PFSK-1 (cell line): ENCODE measurements around the gene ZNF101.

Source experiments
- FOXP2 ChIP-seq: optimal IDR thresholded peaks from 2 replicates; pipeline ENCODE3; 2011; ENCODE audit warnings: borderline replicate concordance, control low read depth, inconsistent platforms; ENCODE audit not compliant: insufficient read depth; ENCODE audit errors: extremely low read length, extremely low read depth
- POLR2AphosphoS5 ChIP-seq: IDR thresholded peaks from 2 replicates; pipeline ENCODE4 v1.6.1; 2012; ENCODE audit warnings: low read depth, mild to moderate bottlenecking, control low read depth, low read length, moderate library complexity
- SIN3A ChIP-seq: IDR thresholded peaks from 2 replicates; pipeline ENCODE4 v1.6.1; 2012; ENCODE audit warnings: mild to moderate bottlenecking, low read length, moderate library complexity, borderline replicate concordance; ENCODE audit not compliant: insufficient read depth
- TAF1 ChIP-seq: IDR thresholded peaks from 2 replicates; pipeline ENCODE4 v1.6.1; 2012; ENCODE audit warnings: low read length, control low read depth, borderline replicate concordance; ENCODE audit not compliant: insufficient read depth
- TF ChIP-seq, protein P1 (sequence below), 2 experiments: IDR thresholded peaks; 2 replicates each; pipeline versions ENCODE4 v1.6.1 to v1.8.0; 2011 to 2012; ENCODE audit warnings: low read depth in 2 of 2, low read length in 2 of 2, control low read depth in 1 of 2, inconsistent platforms in 1 of 2, mild to moderate bottlenecking in 1 of 2, moderate library complexity in 1 of 2; ENCODE audit not compliant: insufficient read depth in 1 of 2

The ZNF101 gene

DNA sequence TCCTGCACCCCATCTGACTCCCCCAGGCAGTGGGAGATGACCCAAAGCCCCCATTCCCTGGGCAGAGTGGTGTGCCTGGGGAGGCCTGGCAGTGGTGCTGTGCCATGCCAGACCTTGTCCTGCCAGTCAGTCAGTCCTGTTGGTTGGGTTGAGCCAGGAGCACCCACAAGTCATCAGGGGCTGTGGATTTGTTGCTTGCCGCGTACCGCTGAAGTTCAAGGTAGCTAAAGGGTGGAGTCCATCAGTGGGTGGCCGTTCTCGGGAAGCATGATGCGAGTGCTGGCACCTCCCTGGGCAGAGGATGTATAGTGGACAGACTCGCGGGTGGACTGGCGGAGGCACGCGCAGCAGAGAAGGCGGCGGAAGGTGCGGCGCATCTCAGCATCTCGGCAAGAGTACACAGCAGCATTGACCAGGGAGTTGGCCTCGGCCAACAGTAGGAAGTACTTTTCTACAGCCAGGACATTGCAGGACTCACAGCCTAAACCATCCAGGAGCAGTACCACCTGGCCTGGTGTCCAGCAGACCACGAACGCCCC, 44.5 kb upstream of the ZNF101 start:
- TF ChIP-seq FOXP2 (no peak), POLR2AphosphoS5 (no peak), TAF1 (no peak), SIN3A (no peak)
- TF ChIP-seq, protein P1, sequence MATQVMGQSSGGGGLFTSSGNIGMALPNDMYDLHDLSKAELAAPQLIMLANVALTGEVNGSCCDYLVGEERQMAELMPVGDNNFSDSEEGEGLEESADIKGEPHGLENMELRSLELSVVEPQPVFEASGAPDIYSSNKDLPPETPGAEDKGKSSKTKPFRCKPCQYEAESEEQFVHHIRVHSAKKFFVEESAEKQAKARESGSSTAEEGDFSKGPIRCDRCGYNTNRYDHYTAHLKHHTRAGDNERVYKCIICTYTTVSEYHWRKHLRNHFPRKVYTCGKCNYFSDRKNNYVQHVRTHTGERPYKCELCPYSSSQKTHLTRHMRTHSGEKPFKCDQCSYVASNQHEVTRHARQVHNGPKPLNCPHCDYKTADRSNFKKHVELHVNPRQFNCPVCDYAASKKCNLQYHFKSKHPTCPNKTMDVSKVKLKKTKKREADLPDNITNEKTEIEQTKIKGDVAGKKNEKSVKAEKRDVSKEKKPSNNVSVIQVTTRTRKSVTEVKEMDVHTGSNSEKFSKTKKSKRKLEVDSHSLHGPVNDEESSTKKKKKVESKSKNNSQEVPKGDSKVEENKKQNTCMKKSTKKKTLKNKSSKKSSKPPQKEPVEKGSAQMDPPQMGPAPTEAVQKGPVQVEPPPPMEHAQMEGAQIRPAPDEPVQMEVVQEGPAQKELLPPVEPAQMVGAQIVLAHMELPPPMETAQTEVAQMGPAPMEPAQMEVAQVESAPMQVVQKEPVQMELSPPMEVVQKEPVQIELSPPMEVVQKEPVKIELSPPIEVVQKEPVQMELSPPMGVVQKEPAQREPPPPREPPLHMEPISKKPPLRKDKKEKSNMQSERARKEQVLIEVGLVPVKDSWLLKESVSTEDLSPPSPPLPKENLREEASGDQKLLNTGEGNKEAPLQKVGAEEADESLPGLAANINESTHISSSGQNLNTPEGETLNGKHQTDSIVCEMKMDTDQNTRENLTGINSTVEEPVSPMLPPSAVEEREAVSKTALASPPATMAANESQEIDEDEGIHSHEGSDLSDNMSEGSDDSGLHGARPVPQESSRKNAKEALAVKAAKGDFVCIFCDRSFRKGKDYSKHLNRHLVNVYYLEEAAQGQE (IDR thresholded peaks at IDR 0.05; ENCODE audit: insufficient read depth in 1 of 2, low read depth in 2 of 2, low read length in 2 of 2): no peak

DNA sequence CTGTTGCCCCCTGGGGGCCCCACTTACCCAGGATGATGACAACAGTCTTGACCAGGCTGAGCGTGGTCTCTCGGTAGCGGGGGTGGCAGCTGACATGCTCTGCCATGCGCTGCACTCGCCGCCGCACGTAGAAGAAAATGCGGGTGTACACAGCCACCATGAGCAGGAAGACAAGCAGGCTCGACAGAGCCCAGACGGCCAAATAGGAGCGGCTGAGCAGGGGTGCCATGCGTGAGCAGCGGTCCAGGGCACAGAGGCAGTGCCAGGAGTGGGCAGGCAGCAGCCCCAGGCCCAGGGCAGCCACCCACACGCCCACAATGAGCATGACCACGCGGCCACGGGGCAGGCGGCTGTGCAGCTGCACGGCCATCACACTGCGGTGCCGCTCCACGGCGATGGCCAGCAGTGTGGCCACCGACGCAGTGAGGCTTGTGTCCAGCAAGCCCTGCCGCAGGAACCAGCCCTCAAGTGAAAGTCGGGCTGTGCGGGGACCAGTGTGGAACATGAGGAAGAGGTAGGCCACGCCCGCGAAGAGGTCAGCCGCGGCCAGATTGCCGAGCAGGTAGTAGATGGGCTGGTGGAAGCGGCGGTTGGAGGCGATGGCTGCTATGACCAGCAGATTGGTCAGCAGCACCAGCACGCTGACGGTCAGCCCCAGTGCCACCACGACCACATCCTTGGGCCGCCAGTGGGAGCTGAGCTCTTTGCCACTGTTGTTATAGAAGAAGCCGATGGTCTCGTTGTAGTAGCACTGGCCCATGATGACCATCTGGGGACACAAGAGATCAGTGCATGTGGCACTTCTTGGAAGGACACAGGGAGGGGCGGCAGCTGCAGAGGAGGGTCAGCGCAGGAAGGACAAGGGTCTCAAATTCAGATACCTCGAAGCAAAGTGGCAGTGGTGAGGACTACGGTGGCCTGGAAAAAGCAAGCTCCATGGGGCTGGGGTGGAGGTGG, 41.8 kb upstream of the ZNF101 start:
- TF ChIP-seq TAF1 (no peak), POLR2AphosphoS5 (no peak), FOXP2 (no peak), SIN3A (no peak)
- TF ChIP-seq, protein P1 (IDR thresholded peaks at IDR 0.05; ENCODE audit: insufficient read depth in 1 of 2, low read depth in 2 of 2, low read length in 2 of 2): no peak

DNA sequence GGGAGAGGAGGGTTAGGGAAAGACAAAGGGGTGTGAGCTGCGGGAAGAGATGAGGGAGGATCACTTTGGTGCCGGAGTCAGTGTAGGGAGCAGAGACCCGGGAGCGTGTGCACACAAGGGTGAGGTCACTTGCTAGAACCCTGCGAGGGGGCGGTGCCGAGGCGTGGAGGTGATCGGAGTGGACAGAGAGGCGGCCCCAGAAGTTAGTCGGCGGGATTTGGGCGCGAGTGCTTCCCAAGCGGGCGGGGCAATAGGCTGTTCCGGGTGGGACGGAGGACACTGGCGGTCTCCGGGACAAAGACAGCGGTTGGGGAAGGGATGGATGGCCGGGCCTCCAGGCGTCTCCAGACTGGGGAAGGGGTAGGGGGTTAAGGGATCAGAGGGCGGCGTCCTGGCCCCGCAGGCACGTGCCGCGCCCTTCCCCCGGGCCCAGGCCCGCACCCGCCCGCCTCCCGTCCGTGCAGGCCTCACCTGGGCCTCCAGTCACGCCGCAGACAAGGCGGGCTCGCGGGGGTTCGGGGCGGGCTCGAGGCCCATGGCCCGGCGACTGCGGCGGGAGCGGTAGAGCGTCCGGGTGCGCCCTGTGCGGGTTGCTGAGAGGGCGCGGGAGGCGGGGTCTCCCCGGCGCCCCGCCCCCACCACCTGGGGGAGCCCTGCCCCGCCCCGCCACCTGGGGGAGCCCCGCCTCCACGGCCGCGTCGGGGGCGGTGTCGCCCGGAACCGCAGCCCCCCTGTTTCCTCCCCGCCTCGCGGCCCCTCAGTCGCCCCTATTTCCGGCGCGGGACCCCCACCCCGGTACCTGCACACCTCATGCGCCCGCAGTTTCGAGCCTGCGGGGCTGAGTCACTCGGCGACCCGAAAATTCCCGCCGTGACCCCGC, 40.8 kb upstream of the ZNF101 start, which contains the start of gene LPAR2:
LPAR2 (minus strand) TSS at position 600 of the 880 bp plus-strand sequence. CDS start 945 bp downstream, outside the sequence.
- TF ChIP-seq FOXP2: no peak
- TF ChIP-seq TAF1: no peak
- TF ChIP-seq, protein P1 (IDR thresholded peaks at IDR 0.05; ENCODE audit: insufficient read depth in 1 of 2, low read depth in 2 of 2, low read length in 2 of 2): no peak
- TF ChIP-seq POLR2AphosphoS5: no peak

DNA sequence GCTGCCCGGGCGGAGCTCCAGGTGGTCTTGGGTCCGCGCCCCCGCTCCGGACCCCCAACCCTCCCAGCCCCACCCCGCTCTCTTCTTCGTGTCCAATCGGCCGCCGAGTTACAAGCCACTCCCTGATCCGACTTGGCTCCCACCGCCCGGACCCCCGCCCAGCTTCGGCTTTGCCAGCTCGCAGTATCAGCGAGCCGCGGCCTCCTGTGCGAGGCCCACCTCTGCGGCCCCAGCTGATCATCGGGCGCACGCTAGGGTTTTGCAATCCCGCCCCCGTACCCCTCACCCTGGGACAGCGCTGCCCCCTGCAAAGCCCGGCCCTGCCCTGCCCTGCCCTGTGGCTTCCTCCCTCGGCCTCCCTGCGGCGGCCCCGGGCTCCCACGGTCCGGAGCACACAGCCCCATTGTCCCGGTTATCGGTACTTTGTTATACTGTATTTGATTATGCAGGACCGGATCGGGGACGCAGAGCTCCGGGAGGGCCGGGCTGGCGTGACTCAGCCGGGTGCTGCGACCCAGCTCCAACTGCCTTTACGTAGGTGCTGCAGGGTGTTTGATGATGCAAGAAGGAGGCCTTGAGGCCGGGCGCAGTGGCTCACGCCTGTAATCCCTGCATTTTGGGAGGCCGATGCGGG, 40.0 kb upstream of the ZNF101 start:
- TF ChIP-seq, protein P1 (IDR thresholded peaks at IDR 0.05; ENCODE audit: insufficient read depth in 1 of 2, low read depth in 2 of 2, low read length in 2 of 2): no peak
- no peak for TF ChIP-seq SIN3A
- TF ChIP-seq TAF1: no peak
- no peak for TF ChIP-seq POLR2AphosphoS5
- TF ChIP-seq FOXP2: no peak
